Measurements from ENCODE around the gene SLC37A3. TPM values are rescaled to one million over a fixed set of nuclear protein-coding genes. Genes with fewer than 3 reads are reported as not detected.
A peak's percentile ranks its signal among the peaks of the same experiment; 100 is the strongest.
"Not testable (repeated sequence)": the region's sequence is repeated elsewhere in the genome, so short reads cannot be mapped to it uniquely, and the experiment has no call there.

SLC37A3 gene
- total RNA-seq, 2 donors from 2014 or later, result 37.4 to 55.7 TPM

GRCh38 chr7:140417456-140418155 is 19.3 kb upstream of the SLC37A3 start:
- TF ChIP-seq POLR2A (IDR thresholded peaks at IDR 0.05) (no peak), CTCF (IDR thresholded peaks at IDR 0.05) (no peak)
- intact Hi-C loops (cut with DNase I), result no loop called here
- Histone ChIP-seq H3K4me1 (peaks cover 60% of the 10 kb centered on the region), H3K27ac (peak overlapping the region; percentile 64 to 84 (median 78)), H3K27me3 (no peaks in the 10 kb centered on the region), H3K4me3 (no peak overlapping the region), H3K9me3 (no peaks in the 10 kb centered on the region), H3K36me3 (replicated peaks in 1 of 2; ENCODE audit: insufficient read depth in 1 of 2, low read depth in 2 of 2) (peaks cover 0 to 4% of the 10 kb centered on the region in 2 donors)
- DNase-seq (peak in 2 of 4 donors; percentile 16 to 18), ATAC-seq (peak; percentile 27)
- 52 to 59% methylated on average over 8 of the region's 8 CpGs for WGBS, 2 donors

- ATAC-seq (no peak), DNase-seq (peak in 2 of 4 donors; percentile 10 to 44)
- intact Hi-C loops (cut with DNase I), result no loop called here
- Histone ChIP-seq H3K27ac (peak overlapping the region in 3 of 4 donors; percentile 4 to 41 (median 14)), H3K4me1 (peaks cover 60% of the 10 kb centered on the region), H3K27me3 (no peaks in the 10 kb centered on the region), H3K4me3 (no peak overlapping the region), H3K9me3 (no peaks in the 10 kb centered on the region), H3K36me3 (replicated peaks in 1 of 2; ENCODE audit: insufficient read depth in 1 of 2, low read depth in 2 of 2) (peaks cover 0 to 4% of the 10 kb centered on the region in 2 donors)
- 74 to 82% methylated on average over 8 of the region's 8 CpGs for WGBS, 2 donors
- no peak for TF ChIP-seq POLR2A (IDR thresholded peaks at IDR 0.05)
- no peak for TF ChIP-seq CTCF (IDR thresholded peaks at IDR 0.05)
These were observed 18.2 kb upstream of the SLC37A3 start for GRCh38 chr7:140416560-140416959.

- DNase-seq; H3K27me3 ChIP-seq; H3K9me3 ChIP-seq; H3K27ac ChIP-seq; ATAC-seq; H3K4me3 ChIP-seq; intact Hi-C loops (cut with DNase I); H3K36me3 ChIP-seq (replicated peaks in 1 of 2; ENCODE audit: insufficient read depth in 1 of 2, low read depth in 2 of 2): not testable (repeated sequence)
- 94 to 96% methylated on average over 8 to 9 of the region's 9 CpGs for WGBS, 2 donors
- peaks cover 60% of the 10 kb centered on the region for H3K4me1 ChIP-seq
These were observed 17.5 kb upstream of the SLC37A3 start for GRCh38 chr7:140415816-140416215.

- intact Hi-C loops (cut with DNase I), result no loop called here
- Histone ChIP-seq H3K4me3 (no peak overlapping the region), H3K9me3 (no peaks in the 10 kb centered on the region), H3K27me3 (no peaks in the 10 kb centered on the region), H3K4me1 (peaks cover 60% of the 10 kb centered on the region), H3K36me3 (replicated peaks in 1 of 2; ENCODE audit: insufficient read depth in 1 of 2, low read depth in 2 of 2) (peaks cover 0 to 4% of the 10 kb centered on the region in 2 donors), H3K27ac (no peak overlapping the region)
- no peak for ATAC-seq
- 68 to 82% methylated on average over 3 of the region's 3 CpGs for WGBS, 2 donors
- DNase-seq, result no peak
- TF ChIP-seq CTCF (IDR thresholded peaks at IDR 0.05) (no peak), POLR2A (IDR thresholded peaks at IDR 0.05) (no peak)
These were observed 17.0 kb upstream of the SLC37A3 start for GRCh38 chr7:140415361-140415760.

- peak overlapping the region in 1 of 2 donors; percentile 57 for H3K4me3 ChIP-seq
- TF ChIP-seq POLR2A (IDR thresholded peaks at IDR 0.05) (no peak), CTCF (IDR thresholded peaks at IDR 0.05) (no peak)
- DNase-seq, result no peak
- no peaks in the 10 kb centered on the region for H3K36me3 ChIP-seq (replicated peaks in 1 of 2; ENCODE audit: insufficient read depth in 1 of 2, low read depth in 2 of 2)
- no peak for ATAC-seq
- H3K4me1 ChIP-seq, result peaks cover 22% of the 10 kb centered on the region
- H3K27me3 ChIP-seq, result no peaks in the 10 kb centered on the region
- peak overlapping the region; percentile 64 to 88 (median 77) for H3K27ac ChIP-seq
- 21 to 28% methylated on average over 3 of the region's 3 CpGs for WGBS, 2 donors
- intact Hi-C loops (cut with DNase I), result no loop called here
- H3K9me3 ChIP-seq, result no peaks in the 10 kb centered on the region
These were observed 6.3 kb upstream of the SLC37A3 start for GRCh38 chr7:140404565-140405065.
